MM.1S (cell line): ENCODE measurements around the gene SEC16B.

ENCODE experiments used
- EZH2phosphoT487 ChIP-seq: fragments of 300-600 bp; sonication (generic); IDR thresholded peaks from 2 replicates; pipeline ENCODE4 v1.6.1; 2018; ENCODE audit warnings: antibody characterized with exemption, low read length
- TF ChIP-seq, protein P1 (sequence below): fragments of 300-600 bp; sonication (generic); IDR thresholded peaks from 2 replicates; pipeline ENCODE4 v1.5.1; 2016; ENCODE audit warnings: antibody characterized with exemption, low read length, mixed read lengths

DNA sequence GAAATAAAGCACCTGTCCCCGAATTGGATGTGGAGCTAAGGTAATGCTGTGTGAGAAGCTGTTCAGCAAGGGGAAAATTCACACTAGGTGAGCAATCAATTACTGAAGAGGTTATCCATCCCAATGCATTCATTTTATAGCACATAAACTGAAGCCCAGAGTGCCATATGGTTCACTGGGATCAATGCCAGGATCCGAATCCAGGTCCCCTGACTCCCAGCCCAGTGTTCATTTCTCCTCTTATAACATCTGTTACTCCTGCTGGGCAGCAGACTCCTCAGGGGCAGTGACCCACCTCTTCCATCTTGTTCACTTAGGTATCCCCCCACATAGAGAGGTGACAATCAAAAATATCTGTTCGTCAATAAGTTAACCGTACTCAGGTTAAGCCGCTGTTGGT lies 13.2 kb upstream of the SEC16B start:
- TF ChIP-seq, protein P1, sequence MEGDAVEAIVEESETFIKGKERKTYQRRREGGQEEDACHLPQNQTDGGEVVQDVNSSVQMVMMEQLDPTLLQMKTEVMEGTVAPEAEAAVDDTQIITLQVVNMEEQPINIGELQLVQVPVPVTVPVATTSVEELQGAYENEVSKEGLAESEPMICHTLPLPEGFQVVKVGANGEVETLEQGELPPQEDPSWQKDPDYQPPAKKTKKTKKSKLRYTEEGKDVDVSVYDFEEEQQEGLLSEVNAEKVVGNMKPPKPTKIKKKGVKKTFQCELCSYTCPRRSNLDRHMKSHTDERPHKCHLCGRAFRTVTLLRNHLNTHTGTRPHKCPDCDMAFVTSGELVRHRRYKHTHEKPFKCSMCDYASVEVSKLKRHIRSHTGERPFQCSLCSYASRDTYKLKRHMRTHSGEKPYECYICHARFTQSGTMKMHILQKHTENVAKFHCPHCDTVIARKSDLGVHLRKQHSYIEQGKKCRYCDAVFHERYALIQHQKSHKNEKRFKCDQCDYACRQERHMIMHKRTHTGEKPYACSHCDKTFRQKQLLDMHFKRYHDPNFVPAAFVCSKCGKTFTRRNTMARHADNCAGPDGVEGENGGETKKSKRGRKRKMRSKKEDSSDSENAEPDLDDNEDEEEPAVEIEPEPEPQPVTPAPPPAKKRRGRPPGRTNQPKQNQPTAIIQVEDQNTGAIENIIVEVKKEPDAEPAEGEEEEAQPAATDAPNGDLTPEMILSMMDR = no peak
- TF ChIP-seq EZH2phosphoT487 = no peak
